ENCODE results near the gene RPS17.

Gene RPS17

DNA sequence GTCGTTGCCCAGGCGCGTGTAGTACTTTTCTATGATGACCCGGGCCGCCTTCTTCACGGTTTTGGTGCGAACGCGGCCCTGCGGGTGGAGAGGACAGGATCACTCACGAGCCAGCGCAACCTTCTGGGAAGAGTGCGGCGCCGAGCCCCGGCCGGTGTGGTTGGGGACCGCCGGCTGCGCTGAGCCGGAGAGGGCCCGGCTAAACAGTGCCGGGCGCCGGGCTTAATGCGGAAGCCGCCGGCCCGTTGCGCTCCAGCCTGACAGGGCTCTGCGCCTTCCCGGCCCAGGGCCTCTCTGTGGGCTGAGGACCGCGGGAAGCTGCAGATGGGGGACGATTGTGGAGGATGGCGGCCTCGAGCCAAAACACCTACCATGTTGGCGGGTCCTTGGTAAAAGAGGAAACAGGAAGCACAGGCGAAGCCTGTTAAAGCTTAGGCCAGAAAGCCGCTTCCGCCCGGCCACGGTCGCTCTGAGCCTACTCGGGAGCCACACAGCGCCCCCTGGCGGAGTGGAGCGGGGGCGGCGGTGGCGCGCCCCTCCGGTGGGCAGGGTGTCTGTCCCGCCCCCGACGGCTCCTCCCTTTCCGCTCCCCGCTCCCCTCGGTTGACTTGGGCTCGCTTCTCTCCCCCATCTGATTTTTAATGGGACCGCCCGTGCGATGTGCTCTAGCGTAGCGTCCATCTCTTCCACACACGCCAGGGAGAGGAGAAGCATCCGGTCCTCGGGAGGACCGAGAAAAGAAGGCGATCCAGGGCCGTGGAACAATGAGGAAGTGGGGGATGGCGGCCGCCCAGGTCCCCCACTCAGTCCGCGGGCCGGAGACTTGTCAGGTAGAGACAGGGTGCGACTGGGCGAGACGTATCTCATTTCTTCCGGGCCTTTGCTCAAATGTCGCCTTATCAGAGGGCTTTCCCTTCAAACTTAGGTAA, at the start of gene RPS17:
RPS17 (minus strand) TSS at position 403 of the 929 bp plus-strand sequence; CDS start at position 374, 29 bp downstream.
- DNase-seq, result peak; percentile 96

DNA sequence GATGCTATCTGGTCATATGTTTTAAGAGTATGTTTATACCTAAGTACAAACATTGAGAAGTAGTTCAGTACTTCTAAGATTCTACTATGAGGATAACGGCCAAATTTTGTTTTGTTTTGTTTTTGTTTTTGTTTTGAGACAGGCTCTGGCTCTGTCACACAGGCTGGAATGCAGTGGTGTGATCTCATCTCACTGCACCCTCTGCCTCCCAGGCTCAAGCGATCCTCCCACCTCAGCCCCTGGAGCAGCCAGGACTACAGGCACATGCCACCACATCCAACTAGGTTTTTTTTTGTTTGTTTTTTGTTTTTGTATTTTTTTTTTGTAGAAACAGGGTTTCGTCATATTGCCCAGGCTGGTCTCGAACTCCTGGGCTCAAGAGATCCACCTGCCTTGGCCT, 47.5 kb upstream of the RPS17 start:
- no peak for DNase-seq

DNA sequence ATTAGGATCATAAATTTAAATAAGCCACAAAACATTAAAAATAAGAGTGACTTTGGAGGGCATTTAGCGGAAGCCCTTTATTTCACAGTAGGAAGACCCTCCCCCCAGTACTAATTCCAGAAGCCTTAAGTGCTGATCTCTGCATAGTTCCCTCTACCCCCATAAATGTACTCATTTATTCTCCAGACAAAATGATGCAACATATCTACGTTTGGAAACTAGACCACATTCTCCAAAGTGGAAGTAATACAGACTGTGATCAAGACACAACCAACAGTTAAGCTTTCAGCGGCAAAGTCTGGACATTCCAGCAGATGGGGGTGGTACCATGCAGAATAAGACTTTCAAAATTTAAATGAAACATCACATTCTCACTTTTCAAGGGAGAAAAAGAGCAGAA, 44.8 kb upstream of the RPS17 start:
- DNase-seq, result peak; percentile 69

DNA sequence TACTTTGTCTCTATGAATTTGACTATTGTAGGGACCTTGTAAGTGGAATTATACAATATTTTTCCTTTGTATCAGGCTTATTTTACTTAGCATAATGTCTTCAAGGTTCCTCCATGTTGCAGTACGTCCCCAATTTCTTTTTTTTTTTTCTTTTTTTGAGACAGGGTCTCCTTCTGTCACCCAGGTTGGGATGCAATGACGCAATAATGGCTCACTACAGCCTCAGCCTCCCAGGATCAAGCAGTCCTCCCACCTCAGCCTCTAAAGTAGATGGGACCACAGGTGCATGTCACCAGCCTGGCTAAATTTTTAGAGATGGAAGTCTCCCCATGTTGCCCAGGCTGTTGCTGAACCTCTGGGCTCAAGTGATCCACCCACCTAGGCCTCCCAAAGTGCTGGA, 40.5 kb upstream of the RPS17 start:
- no peak for DNase-seq

DNA sequence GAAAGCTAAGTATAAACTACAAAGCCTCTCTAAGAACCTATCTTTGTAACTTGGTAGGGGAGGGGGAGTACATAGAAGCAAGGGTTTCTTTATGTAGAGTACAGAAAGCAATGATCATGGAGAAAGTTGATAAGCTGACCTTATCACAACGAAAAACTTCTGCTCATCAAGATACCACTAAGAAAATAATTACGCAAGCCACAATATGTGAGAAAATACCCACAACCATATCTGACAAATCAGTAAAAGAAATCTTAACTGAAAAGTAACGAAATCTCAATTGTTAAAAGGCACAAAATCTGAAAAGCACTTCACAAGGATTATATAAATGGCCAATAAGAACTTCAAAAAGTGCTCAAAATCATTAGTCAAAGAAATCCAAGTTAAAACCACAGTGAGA, 35.1 kb upstream of the RPS17 start:
- no peak for DNase-seq

DNA sequence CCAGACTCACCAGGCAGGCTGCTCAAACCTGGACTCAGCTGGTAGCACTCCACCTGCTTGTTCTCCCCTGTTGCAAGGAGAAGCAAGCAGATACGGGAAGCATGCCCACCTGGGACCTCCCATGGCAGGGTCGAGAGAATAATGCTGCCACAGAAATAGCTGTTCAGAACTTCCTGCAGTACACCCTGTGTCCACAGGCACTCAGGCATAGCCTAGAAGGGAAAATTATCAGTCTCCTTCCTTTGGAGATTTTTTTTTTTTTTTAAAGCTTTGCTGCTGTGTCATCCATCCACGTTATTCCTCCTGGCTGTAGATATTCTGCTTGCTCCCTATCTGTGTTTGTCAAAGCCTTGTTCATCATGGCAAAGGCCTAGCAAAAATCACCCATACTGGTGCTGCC, 32.7 kb upstream of the RPS17 start:
- DNase-seq, result no peak

DNA sequence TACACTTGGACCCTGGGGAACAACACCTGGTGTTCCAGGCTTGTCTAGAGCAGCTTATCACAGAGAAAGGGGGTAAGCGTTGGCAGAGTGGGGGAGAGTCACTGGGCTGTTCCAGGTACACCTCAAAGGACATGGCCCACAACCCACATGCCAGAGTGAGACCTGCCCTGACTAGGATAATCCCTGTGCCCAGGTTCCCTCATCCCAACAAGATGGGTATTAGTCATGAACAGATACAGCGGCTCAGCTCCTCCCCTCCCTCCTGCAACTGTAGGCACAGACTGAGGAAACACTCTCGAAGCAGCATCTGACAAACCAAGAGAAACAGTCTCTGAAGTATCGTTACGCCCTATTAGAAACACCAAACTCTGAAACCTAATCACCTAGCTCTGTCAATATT, 32.1 kb upstream of the RPS17 start:
- no peak for DNase-seq

DNA sequence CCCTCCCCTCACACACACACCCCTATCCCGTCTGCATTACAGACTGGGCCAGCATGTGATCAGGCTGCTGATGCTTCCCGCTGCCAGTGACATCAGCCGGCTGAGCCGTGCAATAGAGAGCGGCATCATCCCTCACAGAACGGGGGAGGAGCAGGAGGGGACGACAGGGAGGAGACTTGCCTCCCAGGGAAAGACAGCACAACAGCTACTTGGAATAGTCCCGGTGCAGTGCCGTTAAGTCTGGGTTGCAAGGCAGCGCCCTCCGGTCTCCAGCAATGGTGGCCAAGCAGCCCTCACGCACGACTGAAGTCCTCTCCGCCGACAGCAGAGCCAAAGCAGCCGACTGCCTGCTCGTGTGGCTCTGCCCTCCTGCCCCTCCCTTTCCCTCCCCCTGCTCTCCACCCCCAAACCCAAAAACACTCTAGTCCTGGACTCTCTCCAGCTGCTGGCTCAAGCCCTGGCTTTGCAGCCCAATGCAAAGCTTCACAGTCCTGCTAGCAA, 31.5 kb upstream of the RPS17 start:
- peak; percentile 83 for DNase-seq

DNA sequence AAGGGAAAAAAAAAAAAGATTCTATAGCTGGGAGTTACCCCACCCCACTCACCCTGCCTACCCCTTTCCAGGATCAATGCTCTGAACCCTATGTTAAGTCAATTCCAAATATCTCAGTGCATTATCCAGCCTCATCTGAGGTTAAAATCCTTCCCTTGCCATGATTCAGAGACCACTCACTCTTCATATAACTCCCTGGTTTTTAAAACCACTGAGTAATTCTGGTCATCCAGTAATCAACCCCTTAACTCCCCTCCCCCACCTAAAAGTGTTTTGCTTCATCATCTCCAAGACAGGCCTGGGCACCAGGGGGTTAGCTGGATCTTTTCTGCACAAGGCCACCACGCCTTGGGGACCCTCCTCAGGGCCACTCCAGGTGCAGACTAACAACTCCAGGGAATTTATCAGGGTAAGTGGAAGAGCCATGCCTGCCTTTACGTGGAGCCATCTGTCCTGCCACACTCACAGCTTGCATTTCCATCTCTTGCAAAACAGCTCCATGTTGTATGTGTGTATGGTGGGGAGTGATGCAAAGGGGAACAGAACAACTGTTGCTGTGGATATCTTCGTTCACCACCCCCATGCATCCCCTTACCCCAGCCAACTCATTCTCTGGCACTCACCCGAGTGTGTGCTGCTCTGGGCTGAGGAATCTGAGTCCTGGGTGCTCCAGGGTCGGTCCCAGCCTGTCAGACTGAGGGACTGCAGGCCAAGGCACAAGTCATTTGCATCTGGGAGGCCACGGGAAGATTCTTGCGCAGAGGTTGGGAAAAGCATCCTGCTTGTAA, 30.7 kb upstream of the RPS17 start:
- peak; percentile 80 for DNase-seq

DNA sequence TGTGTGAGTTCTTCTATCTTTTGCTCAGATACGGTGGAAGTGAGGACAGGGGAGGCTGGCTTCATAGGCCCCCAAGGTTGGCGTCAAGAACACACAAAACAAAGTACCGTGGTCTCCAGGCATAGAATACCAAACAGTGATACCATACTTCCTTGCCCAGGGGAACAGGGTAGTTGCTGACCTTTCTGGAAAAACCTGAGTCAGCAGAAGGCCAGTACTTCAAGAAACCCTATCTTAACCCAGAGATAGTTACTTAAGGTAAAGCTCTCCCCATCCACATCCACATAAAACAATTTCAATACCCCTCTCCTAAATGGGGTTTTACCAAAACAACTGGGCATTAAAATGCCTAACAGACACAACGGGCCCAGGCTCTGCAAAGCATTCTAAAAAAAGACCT, 29.6 kb upstream of the RPS17 start:
- no peak for DNase-seq

DNA sequence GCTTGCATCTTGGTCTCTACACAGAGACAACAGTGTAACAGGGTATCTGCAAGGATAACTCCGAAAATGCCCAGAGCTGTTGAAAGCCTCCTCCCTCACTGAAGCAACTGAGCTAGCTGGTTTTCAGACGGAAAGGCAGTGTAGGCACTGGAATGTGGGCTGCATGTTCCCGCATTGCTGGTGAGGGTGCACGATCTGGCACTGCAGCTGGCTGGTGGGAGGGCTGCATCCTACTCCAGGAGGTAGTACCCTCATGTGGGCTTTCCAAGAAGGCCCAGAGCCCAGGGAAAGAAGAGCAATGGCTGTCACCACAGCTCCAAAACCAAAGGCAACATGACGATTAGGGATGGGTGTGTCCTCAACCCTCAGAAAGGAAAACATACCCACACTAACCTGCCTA, 28.7 kb upstream of the RPS17 start:
- no peak for DNase-seq

DNA sequence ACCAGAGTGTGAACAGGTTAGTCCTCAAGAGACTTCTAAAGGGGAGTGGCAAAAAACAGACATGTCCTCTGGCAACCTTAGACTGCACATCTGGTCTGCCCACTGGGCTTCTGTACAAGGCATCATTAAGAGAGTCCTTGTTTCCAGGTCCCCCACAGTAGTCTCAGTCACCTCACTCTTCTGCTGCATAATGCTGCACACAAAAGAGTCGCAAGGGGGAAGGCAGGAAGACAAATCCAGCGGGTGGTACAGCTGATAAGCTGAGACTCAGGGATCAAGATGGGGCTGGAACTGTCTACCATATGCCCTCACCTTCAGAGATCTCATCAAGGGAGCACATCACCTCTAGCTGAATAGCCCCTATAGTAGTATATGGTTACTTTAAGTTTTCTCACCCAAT, 27.4 kb upstream of the RPS17 start:
- no peak for DNase-seq

DNA sequence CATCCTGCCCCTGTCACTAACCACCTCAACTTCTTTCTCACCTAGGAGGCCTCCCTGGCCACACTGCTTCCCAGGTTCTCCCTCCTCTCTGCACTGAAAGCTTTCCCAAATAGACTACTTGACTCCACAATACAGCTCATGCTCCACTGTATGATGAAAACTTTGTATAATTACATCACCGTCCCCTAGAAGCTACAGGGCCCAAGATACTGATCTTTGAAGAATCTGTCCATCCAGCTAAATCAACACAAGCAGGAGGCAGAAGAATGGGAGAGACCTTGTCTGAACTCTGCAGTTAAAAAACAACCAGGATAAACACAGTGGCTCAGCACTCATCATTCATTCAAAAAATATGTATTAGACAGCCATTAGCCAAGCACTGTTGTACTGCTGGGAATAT, 26.4 kb upstream of the RPS17 start:
- peak; percentile 54 for DNase-seq

DNA sequence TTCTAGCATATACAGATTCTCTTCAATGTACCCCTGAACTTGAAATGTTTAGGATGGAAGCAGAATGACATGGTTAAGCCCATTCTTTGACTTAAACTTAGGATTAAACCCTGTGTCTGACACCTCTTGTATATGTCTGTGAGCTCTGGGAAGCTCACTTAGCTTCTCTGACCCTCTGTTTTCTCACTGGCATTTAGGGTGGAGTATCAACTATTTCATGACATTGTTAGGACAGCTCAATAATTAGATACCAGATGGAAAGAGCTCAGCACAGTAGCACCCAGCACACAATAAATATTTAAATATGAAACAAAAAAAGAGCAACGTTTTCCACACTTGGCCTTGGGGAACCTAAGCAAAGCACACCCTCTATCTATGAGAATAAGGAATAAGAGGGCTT, 18.2 kb upstream of the RPS17 start:
- no peak for DNase-seq

DNA sequence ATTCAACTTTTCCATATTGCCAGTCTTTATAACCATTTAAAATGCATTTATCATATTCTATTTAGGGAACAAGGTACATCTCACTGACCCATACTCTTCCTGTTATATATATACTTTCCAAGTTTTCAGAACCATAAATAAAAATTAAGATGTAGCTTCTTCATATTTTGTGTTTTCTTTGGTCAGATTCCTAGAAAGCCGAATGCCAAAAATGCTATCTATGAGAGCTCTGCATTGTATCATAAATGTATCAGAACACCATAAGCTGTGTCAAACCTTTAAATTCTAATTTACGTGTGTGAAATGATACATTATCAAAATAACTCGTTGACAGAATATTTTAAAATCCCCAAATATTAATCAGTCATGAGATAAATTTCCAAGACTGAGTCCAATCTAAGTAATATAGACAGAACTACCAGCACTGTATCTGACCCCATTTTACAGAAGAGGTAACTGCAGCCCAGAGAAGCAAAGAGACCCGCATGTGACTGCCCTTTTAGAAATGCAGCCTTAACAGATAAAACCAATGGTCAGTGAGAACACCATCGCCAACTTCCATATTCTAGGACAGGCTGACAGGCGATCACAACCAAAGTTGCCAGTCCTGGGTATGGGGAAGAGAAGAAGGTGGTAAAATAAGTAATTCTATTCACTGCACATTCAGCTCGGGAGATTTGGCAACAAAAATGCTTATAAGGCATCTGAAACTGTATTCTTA, 16.2 kb upstream of the RPS17 start:
- no peak for DNase-seq

DNA sequence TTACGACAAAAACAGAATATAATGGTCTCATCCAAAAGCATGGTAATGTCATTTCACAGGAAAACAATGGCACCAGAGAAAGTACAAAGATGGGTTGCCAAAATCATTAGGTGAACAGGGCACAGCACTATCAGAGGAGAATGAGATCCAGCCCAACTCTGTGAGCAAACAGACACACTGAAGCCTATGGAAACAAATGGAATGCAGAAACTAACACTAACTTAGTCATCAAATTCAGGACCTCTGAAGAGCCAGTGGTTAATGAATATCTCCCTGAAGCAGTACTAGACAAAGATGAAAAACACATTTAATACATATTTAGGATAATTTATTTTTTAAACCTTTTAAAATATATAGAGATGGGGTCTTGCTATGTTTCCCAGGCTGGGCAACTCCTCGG, 14.6 kb upstream of the RPS17 start:
- no peak for DNase-seq

DNA sequence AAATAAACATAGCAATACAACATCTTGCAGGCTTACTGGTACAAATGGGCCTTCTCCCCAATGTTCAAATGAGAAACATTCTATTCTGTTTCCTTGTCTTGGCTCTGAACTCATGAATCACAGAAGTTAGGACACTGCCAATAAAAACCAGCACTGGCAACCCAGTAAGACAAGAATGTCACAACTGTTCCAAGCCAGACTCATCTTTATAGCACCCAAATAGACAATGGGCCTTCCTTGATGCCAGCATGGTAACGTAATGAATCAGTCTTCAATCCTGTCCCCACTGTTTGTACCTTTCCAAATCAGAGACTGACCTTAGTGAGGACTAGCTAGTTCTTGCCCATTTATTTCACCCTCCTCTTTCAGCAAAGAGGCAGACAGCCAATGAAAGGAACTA, 14.1 kb upstream of the RPS17 start:
- DNase-seq, result no peak

DNA sequence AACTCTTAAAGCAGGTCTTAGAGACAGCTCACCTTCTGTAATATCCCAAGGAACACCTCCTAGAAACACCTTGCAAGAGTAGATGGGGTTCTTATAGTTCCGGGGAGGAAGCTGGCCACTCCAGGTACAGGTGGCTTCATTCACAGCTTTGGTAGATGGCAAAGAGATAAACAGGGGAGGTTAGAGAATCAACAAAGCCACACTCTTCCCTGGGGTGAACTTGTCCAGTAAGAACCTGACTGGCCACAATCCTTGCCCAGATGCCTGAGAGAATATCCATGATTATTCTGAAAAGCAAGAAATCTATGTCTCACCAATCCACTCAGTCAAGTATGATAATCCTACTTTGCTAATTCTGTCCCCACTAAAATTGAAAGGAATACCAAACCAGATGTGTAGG, 13.6 kb upstream of the RPS17 start:
- DNase-seq, result no peak

DNA sequence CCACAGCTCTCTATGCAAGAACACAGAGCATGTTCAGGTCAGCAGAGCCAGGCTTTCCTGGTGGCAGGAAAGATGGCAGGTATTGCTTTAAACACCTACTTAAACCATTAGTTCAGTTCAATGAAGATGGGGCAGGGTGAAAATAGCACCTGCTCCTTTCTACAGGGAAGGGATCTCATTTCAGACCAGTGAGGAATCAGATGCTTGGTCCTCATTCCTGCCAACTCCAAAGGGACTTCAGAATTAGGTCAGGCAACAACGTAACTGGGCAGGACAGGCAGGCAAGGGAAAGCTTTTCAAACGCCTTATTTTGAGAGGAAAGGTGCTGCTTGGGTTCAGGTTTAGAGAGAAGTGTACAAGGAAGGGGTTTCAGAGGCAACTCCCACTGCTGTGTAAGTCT, 12.6 kb upstream of the RPS17 start:
- no peak for DNase-seq

DNA sequence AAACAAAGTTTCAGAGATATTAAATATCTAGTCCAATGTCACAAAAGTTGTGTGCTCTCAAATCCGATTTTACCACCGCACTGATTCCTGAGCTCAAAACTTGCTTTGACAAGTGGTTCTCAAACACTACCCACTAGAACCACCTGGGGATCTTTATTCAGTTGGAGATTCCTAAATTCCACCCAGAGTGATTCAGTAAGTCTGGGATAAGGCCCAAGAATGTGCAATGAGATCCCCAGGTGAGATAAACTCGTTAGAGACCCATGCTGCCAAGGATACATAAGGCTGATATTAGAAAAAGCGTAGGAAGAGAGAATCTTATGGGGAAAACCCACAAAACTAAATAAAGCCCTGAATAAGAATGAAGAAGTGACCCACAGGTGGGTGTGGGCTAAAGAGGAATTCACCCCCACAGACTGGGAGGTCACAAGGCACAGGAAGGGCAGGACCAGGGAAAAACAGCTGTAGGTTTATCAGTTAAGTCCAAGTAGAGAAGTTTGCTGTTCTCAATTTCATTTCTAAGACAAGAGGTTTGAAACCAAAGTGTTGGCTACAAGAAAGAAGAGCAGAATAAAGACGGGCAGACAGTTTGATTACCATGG, 11.5 kb upstream of the RPS17 start:
- DNase-seq, result no peak

DNA sequence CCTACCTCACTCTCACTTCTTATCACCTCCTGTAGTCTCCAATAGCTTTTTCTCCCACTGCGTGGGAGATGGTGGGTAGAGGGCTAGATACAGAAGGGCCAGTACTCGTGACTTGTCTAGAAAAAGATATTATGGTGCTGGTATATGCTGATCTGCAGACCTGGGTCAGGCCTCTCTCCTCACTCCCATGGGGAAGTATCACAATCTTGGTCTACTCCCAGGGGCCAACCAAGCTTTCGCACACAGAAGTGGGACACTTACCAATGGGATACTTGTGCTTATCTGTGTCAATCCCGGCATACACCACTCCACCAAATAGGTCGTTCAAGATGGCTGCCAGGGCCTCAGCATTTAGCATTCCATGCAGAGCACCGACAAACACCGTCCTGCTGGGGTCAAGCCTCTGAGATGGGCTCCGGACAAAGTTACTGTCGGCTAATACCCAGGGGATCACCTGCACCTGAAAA, 9.0 kb upstream of the RPS17 start:
- no peak for DNase-seq

DNA sequence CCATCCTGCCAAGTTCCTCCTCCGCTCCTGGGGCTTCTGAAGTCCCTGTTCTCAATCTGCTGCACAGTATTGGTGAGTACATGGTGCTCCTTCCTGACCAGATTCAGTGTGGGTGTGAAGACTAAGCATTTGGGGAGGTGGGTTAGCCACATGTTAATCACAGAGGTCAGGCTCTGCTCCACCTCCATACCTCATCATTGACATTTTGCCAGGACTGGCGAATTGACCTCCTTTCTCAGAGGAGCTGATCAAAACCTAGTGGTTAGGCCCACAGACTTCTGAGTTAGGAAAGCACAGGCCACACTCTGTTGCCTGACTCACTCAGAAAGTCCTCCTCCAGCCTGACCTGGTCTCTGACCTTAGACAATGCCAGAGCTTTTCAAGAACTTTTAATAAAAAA, 8.4 kb upstream of the RPS17 start:
- no peak for DNase-seq

DNA sequence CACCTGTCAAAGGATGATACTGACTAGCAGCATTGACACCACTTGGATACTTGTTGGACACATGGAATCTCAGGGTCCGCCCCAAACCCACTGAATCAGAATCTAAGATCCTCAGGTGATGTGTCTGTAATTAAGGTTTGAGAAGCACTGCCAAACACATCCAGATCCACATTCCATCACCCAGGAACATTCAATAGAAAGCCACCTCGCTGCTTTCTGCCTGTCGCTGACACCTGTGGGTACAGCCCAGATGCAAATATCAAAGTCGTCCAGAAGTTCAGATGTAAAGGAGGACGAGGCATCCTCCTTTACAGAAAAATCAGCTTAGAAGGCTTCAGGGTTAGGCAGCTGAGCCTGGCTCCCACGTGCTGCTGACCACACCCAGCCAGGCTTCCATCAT, 5.2 kb upstream of the RPS17 start:
- no peak for DNase-seq
